ENCODE measurements around the gene CD180. TPM values are rescaled to one million over a fixed set of nuclear protein-coding genes. Genes with fewer than 3 reads are reported as not detected.
"Not testable (repeated sequence)": the region's sequence is repeated elsewhere in the genome, so short reads cannot be mapped to it uniquely, and the experiment has no call there.

The CD180 gene
- total RNA-seq, 1 experiment from 2014 or later: not detected

DNA sequence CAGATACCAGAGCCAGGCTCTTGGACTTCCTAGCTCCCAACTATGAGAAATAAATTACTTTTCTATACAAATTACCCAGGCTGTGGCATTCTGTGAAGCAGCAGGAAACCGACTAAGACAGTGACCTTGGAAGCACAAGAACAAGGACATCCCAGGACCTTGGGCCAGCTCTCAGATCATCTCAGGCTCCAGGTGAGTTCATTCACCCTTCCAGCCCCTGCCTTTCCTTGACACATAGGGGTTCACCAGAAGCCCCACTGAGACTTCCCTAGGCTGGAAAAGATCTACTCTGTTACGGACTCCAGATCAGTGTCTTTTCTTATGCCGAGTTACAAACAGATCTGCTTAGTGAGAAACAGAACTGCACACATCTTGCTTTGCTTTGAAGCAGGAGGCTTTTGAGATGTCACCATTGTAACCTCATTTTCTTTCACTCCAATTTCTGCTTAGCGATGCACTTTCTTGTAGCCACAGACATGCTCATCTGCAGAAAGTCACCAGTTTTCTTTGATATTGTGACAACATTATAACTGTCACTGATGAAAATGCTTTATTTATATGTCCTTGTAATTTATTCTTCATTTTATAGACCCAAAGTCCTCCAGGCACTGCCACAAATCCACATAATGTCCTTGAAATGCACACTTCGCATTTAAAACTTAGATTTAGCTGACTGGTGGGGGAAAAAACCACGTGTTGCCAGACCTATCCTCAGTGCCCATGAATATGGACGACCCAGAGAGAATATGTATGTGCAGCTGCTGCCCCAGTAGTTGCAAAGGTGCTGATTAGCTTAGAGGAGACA lies 8.1 kb downstream of the CD180 start:
- no peaks in the 10 kb centered on the region for H3K36me3 ChIP-seq
- DNase-seq: no peak
- no peak overlapping the region for H3K27ac ChIP-seq
- peaks cover 4% of the 10 kb centered on the region; the same call in 1 of the 2 replicates for H3K9me3 ChIP-seq (replicated peaks)
- no peaks in the 10 kb centered on the region for H3K27me3 ChIP-seq
- H3K4me1 ChIP-seq: no peaks in the 10 kb centered on the region
- H3K4me3 ChIP-seq: no peak overlapping the region

DNA sequence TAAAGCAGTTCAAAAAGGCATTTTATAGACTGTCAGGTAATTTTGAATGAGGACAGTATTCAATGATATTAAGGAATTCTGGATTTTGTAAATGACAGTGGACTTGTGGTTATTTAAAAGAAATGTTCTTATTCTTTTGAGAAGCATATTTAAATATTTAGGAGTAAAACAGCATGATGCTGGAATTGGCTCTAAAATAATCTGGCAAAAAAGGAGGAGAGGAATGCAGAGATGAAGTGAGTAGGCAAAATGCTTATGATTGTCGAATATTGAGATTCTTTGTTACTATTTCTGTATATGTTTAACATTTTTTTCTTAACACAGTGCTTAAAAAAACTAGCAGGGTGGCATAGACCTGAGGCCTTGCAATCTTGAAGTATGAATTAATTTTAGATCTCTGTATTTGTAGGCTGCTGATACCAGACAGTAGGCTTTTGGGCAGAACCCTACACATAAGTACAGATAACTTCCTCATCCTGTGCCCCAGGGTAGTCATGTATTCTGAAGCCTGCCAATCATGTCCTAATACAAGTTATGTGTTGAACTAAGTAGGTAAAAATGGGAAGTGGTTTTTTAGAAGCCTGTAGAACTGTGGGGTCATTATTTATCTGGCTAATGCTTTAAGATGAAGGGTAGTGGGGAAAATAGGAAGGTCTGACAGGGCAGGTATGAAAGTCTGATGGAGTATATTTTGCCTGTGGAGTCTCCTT lies 9.4 kb downstream of the CD180 start:
- DNase-seq: no peak
- H3K27ac ChIP-seq: no peak overlapping the region
- H3K27me3 ChIP-seq: peaks cover 9% of the 10 kb centered on the region; the same call in 1 of the 2 replicates
- no peaks in the 10 kb centered on the region for H3K4me1 ChIP-seq
- no peak overlapping the region for H3K4me3 ChIP-seq
- H3K9me3 ChIP-seq (replicated peaks): peaks cover 4% of the 10 kb centered on the region; the same call in 1 of the 2 replicates
- H3K36me3 ChIP-seq: no peaks in the 10 kb centered on the region

DNA sequence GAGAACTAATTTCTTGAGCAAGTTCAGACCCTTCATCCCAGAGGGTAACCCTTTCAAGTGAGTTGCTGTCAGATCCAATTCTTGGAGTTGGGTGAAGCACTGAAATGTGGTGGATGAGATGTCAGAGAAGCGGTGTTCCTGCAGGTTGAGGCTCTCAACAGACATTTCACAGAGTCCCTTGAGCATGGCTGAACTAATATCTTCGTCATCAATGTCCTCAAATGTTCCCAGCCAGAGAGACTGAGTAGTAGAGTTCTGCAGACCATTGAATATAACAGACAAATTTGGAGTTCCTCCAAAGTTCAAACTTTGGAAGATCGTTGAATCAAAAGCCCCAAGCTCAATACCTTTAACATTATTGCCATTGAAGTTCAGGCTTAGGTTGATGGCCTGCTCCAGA lies 12.7 kb downstream of the CD180 start:
- no peak overlapping the region for H3K27ac ChIP-seq
- no peaks in the 10 kb centered on the region for H3K36me3 ChIP-seq
- DNase-seq: no peak
- H3K4me1 ChIP-seq: no peaks in the 10 kb centered on the region
- peaks cover 9% of the 10 kb centered on the region; the same call in 1 of the 2 replicates for H3K27me3 ChIP-seq
- H3K9me3 ChIP-seq (replicated peaks): no peaks in the 10 kb centered on the region
- no peak overlapping the region for H3K4me3 ChIP-seq

DNA sequence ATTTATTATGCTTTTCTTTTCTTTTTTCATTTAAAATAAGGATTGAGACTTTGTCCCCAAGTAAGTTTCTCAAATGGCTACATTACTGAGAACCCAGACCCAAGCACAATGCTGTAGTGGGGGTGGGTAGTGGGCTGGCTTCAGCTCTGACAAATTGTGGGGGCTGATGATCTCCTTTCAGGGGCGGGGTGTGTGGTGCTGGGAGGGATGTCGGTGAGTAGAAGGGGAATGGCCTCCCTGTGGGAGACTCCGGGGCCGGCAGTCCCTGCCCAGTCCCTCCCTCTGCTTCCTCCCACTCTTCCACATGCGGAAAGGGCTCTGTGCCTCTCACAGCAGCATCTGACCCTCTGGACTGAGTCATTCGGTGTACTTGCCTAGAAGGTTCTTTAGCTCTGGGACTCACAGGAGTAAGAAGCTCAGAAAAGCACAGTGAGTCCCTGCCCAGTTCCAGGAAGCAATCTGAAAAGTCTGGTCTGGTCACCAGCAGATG lies 14.3 kb downstream of the CD180 start:
- Histone ChIP-seq H3K27me3 (peaks cover 9% of the 10 kb centered on the region; the same call in 1 of the 2 replicates), H3K36me3 (no peaks in the 10 kb centered on the region), H3K4me1 (no peaks in the 10 kb centered on the region), H3K4me3 (no peak overlapping the region), H3K9me3 (replicated peaks) (no peaks in the 10 kb centered on the region), H3K27ac (no peak overlapping the region)
- peak; percentile 4 to 32 for DNase-seq

DNA sequence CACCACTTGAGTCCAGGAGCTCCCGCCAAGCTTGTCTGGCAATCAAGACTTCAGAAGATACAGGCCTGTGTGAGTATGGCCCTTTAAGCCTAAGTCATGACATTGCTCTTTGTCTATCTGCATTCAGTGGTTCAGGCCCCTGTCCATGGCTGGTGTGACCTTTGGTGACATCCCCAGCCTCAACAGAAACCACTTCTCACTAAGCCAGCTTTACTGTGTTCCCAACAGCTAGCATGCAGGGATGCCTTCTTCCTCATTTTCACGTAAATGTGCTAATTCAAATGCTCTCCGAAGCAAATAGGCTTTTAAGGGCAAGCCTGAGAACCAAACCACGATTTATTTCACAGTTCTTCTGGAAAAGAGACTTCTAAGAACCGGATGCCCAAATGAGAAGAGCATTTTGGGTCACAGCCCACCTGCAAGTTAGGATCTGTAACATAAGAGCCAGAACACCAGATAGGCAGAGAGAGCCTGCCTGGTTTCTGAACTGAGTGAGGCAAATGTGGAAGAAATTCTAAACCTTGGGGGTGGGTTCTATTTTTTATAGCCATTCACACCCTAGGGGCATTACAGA lies 14.9 kb downstream of the CD180 start:
- peaks cover 9% of the 10 kb centered on the region; the same call in 1 of the 2 replicates for H3K27me3 ChIP-seq
- DNase-seq: peak in 1 of 2 experiments; percentile 8
- H3K9me3 ChIP-seq (replicated peaks): 0 out of 2 replicates have a peak, but pooled peaks cover 2% of the 10 kb centered on the region
- H3K4me1 ChIP-seq: no peaks in the 10 kb centered on the region
- no peak overlapping the region for H3K4me3 ChIP-seq
- H3K27ac ChIP-seq: no peak overlapping the region
- no peaks in the 10 kb centered on the region for H3K36me3 ChIP-seq

DNA sequence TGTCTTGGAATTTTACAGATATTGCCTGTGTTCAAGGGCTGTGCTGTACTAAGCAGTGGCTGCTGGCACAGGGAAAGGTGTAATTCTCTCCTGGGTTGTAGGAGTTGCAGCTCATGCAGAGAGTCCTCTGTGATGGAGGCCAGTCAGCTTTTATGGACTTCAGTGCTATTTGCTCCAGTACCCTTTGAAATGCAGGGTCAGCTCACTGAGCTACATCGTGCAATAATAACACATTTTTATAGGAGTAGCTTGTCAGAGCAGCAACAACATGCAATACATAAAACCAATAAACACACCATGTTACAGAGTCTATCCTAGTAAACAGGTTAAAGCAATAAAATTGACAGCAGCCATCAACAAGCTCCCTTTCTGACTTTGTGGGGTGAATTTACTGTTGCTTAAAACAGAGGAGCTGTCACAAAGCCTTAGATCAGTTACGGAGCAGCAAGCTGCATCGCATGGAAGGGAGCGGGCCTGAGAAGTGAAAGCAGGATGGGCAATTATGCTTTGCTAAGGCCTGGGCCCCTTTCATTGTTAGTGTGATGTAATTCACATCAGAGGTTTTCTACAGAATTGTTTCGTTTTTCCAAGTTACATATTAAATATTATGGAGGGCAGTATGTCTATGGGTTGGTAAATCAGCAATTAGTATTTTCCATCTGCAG lies 16.8 kb downstream of the CD180 start:
- no peaks in the 10 kb centered on the region for H3K36me3 ChIP-seq
- DNase-seq: no peak
- H3K27me3 ChIP-seq: peaks cover 9% of the 10 kb centered on the region; the same call in 1 of the 2 replicates
- no peak overlapping the region for H3K27ac ChIP-seq
- no peaks in the 10 kb centered on the region for H3K4me1 ChIP-seq
- no peak overlapping the region for H3K4me3 ChIP-seq
- H3K9me3 ChIP-seq (replicated peaks): 0 out of 2 replicates have a peak, but pooled peaks cover 2% of the 10 kb centered on the region

DNA sequence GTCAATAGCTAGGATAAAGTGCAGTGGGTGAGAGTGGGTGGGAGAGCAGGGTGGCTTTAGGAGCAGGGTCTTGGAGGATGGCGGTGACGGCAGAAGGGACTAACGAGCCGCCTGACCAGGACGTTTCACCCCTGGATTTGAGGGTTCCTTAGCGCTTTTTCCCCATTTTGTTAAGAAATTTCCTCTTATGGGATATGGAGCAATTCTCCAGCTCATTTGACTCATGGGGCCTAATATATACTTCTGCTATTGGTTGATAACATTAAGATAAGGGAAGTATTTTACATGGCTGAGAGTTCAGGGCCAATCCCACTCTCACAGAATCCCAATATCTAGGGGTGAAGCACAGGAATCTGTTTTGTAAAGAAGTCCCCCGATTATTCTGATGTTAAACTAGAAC lies 17.6 kb downstream of the CD180 start:
- H3K27ac ChIP-seq: no peak overlapping the region
- no peak overlapping the region for H3K4me3 ChIP-seq
- DNase-seq: no peak
- no peaks in the 10 kb centered on the region for H3K4me1 ChIP-seq
- H3K36me3 ChIP-seq: no peaks in the 10 kb centered on the region
- peaks cover 9% of the 10 kb centered on the region; the same call in 1 of the 2 replicates for H3K27me3 ChIP-seq
- 0 out of 2 replicates have a peak, but pooled peaks cover 2% of the 10 kb centered on the region for H3K9me3 ChIP-seq (replicated peaks)

DNA sequence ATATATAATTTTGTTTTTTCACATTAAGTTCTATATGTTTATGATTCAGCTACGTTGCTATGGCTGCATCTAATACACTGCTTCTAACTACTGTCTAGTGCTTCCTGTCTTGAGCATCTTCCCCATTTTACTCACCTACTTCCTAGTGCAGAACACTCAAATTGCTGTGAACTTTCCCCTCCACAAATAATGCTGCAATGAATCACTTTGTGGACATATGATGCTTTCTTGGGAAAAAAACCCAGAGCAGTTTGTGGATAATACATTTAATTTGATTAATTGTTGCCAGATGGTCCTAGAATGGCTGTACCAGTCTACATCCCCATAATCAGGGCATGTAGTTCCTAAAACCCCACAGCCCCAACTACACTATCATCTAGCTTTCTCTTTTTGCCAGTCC lies 18.5 kb downstream of the CD180 start:
- Histone ChIP-seq H3K27ac (no peak overlapping the region), H3K4me3 (no peak overlapping the region), H3K9me3 (replicated peaks) (0 out of 2 replicates have a peak, but pooled peaks cover 2% of the 10 kb centered on the region), H3K36me3 (no peaks in the 10 kb centered on the region), H3K4me1 (no peaks in the 10 kb centered on the region), H3K27me3 (peaks cover 6% of the 10 kb centered on the region; the same call in 1 of the 2 replicates)
- DNase-seq: no peak

DNA sequence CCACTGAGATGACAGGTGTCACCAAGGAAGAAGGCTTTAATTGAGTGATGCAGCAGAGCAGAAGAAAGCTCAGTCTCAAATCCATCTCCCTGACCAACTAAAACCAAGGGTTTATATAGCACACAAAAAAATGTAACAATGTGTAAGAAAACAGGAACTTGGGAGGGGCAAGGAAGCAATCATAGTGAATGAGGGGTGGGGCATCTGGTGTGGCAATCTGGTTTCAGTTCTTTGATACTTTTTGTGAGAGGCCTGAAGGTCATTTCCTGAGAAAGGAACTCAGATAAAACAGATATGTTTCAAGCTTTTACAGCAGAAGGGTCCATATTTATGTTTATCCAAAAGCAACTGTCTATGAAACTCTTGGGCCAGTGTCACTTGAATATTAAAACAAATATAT lies 19.7 kb downstream of the CD180 start:
- H3K36me3 ChIP-seq: no peaks in the 10 kb centered on the region
- DNase-seq: no peak
- no peaks in the 10 kb centered on the region; the same call in 1 of the 2 replicates for H3K27me3 ChIP-seq
- 0 out of 2 replicates have a peak, but pooled peaks cover 2% of the 10 kb centered on the region for H3K9me3 ChIP-seq (replicated peaks)
- H3K27ac ChIP-seq: no peak overlapping the region
- no peaks in the 10 kb centered on the region for H3K4me1 ChIP-seq
- no peak overlapping the region for H3K4me3 ChIP-seq

DNA sequence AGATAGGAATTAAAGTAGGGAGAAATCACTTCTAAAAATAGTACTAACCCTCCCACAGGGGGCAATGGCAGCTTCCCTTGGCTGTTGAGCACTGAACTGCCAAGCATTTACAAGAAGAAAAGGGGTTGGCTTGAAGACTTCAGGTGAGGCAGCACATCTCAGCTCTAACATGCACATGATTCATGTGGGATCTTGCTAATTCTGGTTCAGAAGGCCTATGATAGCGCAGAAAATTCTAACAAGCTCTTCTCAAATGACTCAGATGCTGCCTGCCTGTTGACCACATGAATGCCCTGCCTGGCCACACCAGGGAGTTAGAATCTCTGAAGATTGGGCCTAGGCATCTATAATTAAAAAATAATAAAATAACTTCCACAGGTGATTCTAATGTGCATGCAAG lies 22.6 kb downstream of the CD180 start:
- no peak overlapping the region for H3K27ac ChIP-seq
- H3K9me3 ChIP-seq (replicated peaks): 0 out of 2 replicates have a peak, but pooled peaks cover 2% of the 10 kb centered on the region
- H3K36me3 ChIP-seq: no peaks in the 10 kb centered on the region
- DNase-seq: no peak
- H3K4me3 ChIP-seq: no peak overlapping the region
- no peaks in the 10 kb centered on the region for H3K27me3 ChIP-seq
- H3K4me1 ChIP-seq: no peaks in the 10 kb centered on the region

DNA sequence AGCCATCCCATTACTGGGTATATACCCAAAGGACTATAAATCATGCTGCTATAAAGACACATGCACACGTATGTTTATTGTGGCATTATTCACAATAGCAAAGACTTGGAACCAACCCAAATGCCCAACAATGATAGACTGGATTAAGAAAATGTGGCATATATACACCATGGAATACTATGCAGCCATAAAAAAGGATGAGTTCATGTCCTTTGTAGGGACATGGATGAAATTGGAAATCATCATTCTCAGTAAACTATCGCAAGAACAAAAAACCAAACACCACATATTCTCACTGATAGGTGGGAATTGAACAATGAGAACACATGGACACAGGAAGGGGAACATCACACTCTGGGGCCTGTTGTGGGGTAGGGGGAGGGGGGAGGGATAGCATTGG lies 23.2 kb downstream of the CD180 start:
- H3K4me1 ChIP-seq; H3K9me3 ChIP-seq (replicated peaks); H3K4me3 ChIP-seq; H3K27ac ChIP-seq; H3K36me3 ChIP-seq; H3K27me3 ChIP-seq; DNase-seq: not testable (repeated sequence)

DNA sequence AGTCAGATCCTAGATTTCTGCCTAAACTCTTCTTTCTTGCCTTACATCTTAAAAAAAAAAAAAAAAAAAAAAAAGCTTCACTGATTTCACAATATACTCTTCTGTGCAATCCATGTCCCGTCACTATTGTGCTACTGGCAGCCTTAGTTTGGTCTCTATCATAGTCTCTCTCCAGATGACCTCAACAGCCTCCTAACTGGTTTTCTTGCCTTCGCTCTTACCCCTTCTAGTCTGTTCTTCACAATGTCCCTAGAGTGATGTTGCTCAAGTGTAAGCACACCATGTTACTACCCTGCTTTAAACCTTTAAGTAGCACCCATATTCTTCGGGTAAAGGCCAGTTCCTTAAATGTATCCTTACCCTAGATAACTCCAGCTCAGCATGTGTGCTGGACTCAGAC lies 25.8 kb downstream of the CD180 start:
- no peaks in the 10 kb centered on the region for H3K9me3 ChIP-seq (replicated peaks)
- no peak for DNase-seq
- H3K27ac ChIP-seq: no peak overlapping the region
- no peaks in the 10 kb centered on the region for H3K36me3 ChIP-seq
- H3K4me1 ChIP-seq: no peaks in the 10 kb centered on the region
- no peaks in the 10 kb centered on the region for H3K27me3 ChIP-seq
- no peak overlapping the region for H3K4me3 ChIP-seq

DNA sequence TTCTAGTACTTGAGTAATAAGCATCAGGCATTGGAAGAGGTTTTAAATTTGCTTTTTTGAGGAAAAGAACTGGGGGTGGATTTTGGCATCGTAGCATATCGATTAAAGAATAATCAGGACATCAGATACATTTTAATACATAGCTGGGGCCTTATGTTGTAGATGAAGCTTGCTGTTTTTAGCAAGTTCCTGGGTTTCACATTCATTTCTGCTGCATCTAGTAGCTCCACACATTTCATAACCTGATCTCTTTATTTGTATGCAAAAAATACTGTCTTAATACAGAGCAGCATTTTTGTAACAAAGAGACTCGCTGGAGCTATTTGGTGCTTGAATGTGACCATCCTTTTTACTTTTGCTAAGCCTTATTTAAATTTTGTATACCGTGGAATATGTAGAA lies 28.5 kb downstream of the CD180 start:
- no peak overlapping the region for H3K4me3 ChIP-seq
- H3K4me1 ChIP-seq: no peaks in the 10 kb centered on the region
- H3K27ac ChIP-seq: no peak overlapping the region
- no peak for DNase-seq
- H3K9me3 ChIP-seq (replicated peaks): no peaks in the 10 kb centered on the region
- H3K36me3 ChIP-seq: no peaks in the 10 kb centered on the region
- no peaks in the 10 kb centered on the region for H3K27me3 ChIP-seq

DNA sequence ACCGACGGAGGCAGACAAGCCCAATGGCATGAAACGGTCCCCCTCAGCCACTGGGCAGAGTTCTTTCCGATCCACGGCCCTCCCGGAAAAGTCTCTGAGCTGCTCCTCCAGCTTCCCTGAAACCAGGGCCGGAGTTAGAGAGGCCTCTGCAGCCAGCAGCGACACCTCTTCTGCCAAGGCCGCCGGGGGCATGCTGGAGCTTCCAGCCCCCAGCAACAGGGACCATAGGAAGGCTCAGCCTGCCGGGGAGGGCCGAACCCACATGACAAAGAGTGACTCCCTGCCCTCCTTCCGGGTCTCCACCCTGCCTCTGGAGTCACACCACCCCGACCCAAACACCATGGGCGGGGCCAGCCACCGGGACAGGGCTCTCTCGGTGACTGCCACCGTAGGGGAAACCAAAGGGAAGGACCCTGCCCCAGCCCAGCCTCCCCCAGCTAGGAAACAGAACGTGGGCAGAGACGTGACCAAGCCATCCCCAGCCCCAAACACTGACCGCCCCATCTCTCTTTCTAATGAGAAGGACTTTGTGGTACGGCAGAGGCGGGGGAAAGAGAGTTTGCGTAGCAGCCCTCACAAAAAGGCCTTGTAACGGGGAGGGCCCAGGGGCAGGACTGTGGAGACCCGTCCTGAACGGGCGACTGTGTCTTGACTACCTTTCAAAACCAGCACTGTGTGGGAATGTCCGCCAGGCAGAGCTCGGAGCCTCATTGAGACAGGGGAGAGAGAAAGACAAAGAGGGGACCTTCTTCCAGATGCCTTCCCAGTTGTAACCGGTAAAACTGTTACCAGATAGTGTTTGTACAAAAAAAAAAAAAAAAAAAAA lies 29.9 kb downstream of the CD180 start:
- Histone ChIP-seq H3K9me3 (replicated peaks) (no peaks in the 10 kb centered on the region), H3K4me3 (no peak overlapping the region), H3K36me3 (no peaks in the 10 kb centered on the region), H3K27ac (no peak overlapping the region), H3K4me1 (no peaks in the 10 kb centered on the region), H3K27me3 (no peaks in the 10 kb centered on the region)
- no peak for DNase-seq

Measured in SJCRH30 (cell line).